A549 (cell line): ENCODE results near the gene CARF. TPM values are rescaled to one million over a fixed set of nuclear protein-coding genes. Genes with fewer than 3 reads are reported as not detected.
A peak's percentile ranks its signal among the peaks of the same experiment; 100 is the strongest.
"Not testable (repeated sequence)": the region's sequence is repeated elsewhere in the genome, so short reads cannot be mapped to it uniquely, and the experiment has no call there.

ENCODE experiments used
- ATAC-seq, 2 experiments: fragments of 200-7000 bp in 1 of 2; fragments of >200 bp in 1 of 2; cut with Nextera tagmentation in 1 of 2; cut with Tn5 transposase in 1 of 2; 3 replicates each; pipeline versions ENCODE4 v1.8.0 to v1.9.1; 2018 to 2020; ENCODE audit warnings: mild to moderate bottlenecking in 1 of 2, moderate library complexity in 1 of 2
- CTCF ChIA-PET: fragments of 300-600 bp; sonication (Branson Sonifier 250); formaldehyde crosslinking; extraction: SDS; loops from one replicate; lab custom pipeline; 2021; ENCODE audit warnings: antibody characterized with exemption, inconsistent platforms; lab: Yijun Ruan, JAX
- POLR2A ChIA-PET: fragments of 350-600 bp; formaldehyde crosslinking; extraction: SDS; loops from one replicate; lab custom pipeline; 2021; ENCODE audit warnings: antibody characterized with exemption, inconsistent platforms; lab: Yijun Ruan, JAX
- DNase-seq, 2 experiments: peaks; one replicate each; pipeline versions ENCODE4 v3.0.0 to v3.0.0-alpha.2; 2011 to 2016; ENCODE audit warnings: low read depth in 1 of 2, low spot score in 1 of 2
- FAIRE-seq: peaks from 2 replicates; lab custom pipeline; 2011; peaks lifted over from hg19 to GRCh38; lab: Jason Lieb, UNC
- H3K27ac ChIP-seq, 2 experiments: fragments of >200 bp; sonication (Bioruptor Twin); formaldehyde crosslinking; 3 replicates each; pipeline ENCODE4 v1.5.1; 2016 to 2017
- H3K4me1 ChIP-seq: fragments of >200 bp; sonication (Bioruptor Twin); formaldehyde crosslinking; 3 replicates; pipeline ENCODE4 v1.6.1; 2016
- H3K4me2 ChIP-seq: fragments of >200 bp; sonication (Bioruptor Twin); formaldehyde crosslinking; 3 replicates; pipeline ENCODE4 v1.6.1; 2016
- H3K4me3 ChIP-seq: fragments of >200 bp; sonication (Bioruptor Twin); formaldehyde crosslinking; 3 replicates; pipeline ENCODE4 v1.5.1; 2016
- H3K9me3 ChIP-seq: fragments of >200 bp; sonication (Bioruptor Twin); formaldehyde crosslinking; 3 replicates; pipeline ENCODE4 v1.6.1; 2016
- BCL3 ChIP-seq: fragments of >200 bp; sonication (Bioruptor Twin); formaldehyde crosslinking; IDR thresholded peaks from 3 replicates; pipeline ENCODE4 v1.6.1; 2016
- BHLHE40 ChIP-seq: IDR thresholded peaks from 2 replicates; pipeline ENCODE4 v1.6.1; 2012; ENCODE audit warnings: low read depth, low read length, inconsistent platforms
- CHD4 ChIP-seq: fragments of 200-600 bp; sonication (generic); IDR thresholded peaks from 2 replicates; pipeline ENCODE4 v1.6.1; 2016; ENCODE audit warnings: antibody characterized with exemption, mild to moderate bottlenecking, borderline replicate concordance
- EHMT2 ChIP-seq: fragments of 200-600 bp; sonication (generic); IDR thresholded peaks from 2 replicates; pipeline ENCODE4 v1.6.1; 2016; ENCODE audit warnings: antibody characterized with exemption, low read depth, mild to moderate bottlenecking, moderate library complexity
- EP300 ChIP-seq, 2 experiments: fragments of >200 bp; sonication (Bioruptor Twin); formaldehyde crosslinking; IDR thresholded peaks; 2 replicates in 1 of 2; 3 replicates in 1 of 2; pipeline ENCODE4 v1.6.1; 2016 to 2017
- FOSL2 ChIP-seq, 2 experiments: fragments of 450-650 bp in 1 of 2; fragments of >200 bp in 1 of 2; sonication (Bioruptor Twin) in 1 of 2; formaldehyde crosslinking; IDR thresholded peaks; 2 replicates each; pipeline versions ENCODE4 v1.5.0 to v1.6.1; 2016 to 2020; ENCODE audit warnings: mild to moderate bottlenecking in 1 of 2, moderate library complexity in 1 of 2
- FOXS1 ChIP-seq: fragments of 250-450 bp; sonication (Bioruptor Pico); IDR thresholded peaks from 2 replicates; pipeline ENCODE4 v1.5.0; 2020; ENCODE audit warnings: mild to moderate bottlenecking, moderate library complexity
- GATA3 ChIP-seq: IDR thresholded peaks from 2 replicates; pipeline ENCODE4 v1.6.1; 2012; ENCODE audit warnings: borderline replicate concordance
- HES2 ChIP-seq: fragments of >200 bp; sonication (Bioruptor Twin); formaldehyde crosslinking; IDR thresholded peaks from 2 replicates; pipeline ENCODE4 v1.6.1; 2016
- HEYL ChIP-seq: fragments of 250-450 bp; sonication (Bioruptor Pico); IDR thresholded peaks from 2 replicates; pipeline ENCODE4 v1.8.0; 2021; ENCODE audit warnings: mild to moderate bottlenecking, moderate library complexity
- HMGXB4 ChIP-seq: fragments of 250-450 bp; sonication (Bioruptor Pico); IDR thresholded peaks from 2 replicates; pipeline ENCODE4 v1.5.0; 2021; ENCODE audit warnings: mild to moderate bottlenecking, moderate library complexity, borderline replicate concordance
- HOXA7 ChIP-seq: fragments of 250-450 bp; sonication (Bioruptor Pico); IDR thresholded peaks from 2 replicates; pipeline ENCODE4 v1.5.0; 2020; ENCODE audit warnings: mild to moderate bottlenecking, moderate library complexity
- MAX ChIP-seq: IDR thresholded peaks from 2 replicates; pipeline ENCODE4 v1.6.1; 2012
- MYC ChIP-seq: IDR thresholded peaks from 2 replicates; pipeline ENCODE4 v1.6.1; 2012; ENCODE audit warnings: mild to moderate bottlenecking, inconsistent platforms, low read length, improper control_type of control experiment, borderline replicate concordance
- NPAS2 ChIP-seq: fragments of 250-450 bp; sonication (Bioruptor Pico); IDR thresholded peaks from 2 replicates; pipeline ENCODE4 v1.8.0; 2022; ENCODE audit warnings: mild to moderate bottlenecking, moderate library complexity, borderline replicate concordance
- NR3C1 ChIP-seq: fragments of >200 bp; sonication (Bioruptor Twin); formaldehyde crosslinking; IDR thresholded peaks from 3 replicates; pipeline ENCODE4 v1.6.1; 2017
- POLR2A ChIP-seq: IDR thresholded peaks from 2 replicates; pipeline ENCODE4 v1.6.1; 2012; ENCODE audit warnings: mild to moderate bottlenecking, low read length
- POLR2AphosphoS2 ChIP-seq: conservative IDR thresholded peaks from 2 replicates; pipeline ENCODE4 v1.6.1; 2012; ENCODE audit warnings: low read length, improper control_type of control experiment, inconsistent platforms
- RCOR1 ChIP-seq: fragments of 150-350 bp; IDR thresholded peaks from 2 replicates; pipeline ENCODE4 v1.6.1; 2014; ENCODE audit warnings: antibody characterized with exemption, low read length, low read depth
- REST ChIP-seq: fragments of 200-600 bp; sonication (generic); IDR thresholded peaks from 2 replicates; pipeline ENCODE4 v1.6.1; 2016; ENCODE audit warnings: antibody characterized with exemption, mild to moderate bottlenecking, moderate library complexity
- RFX5 ChIP-seq: fragments of 450-650 bp; IDR thresholded peaks from 2 replicates; pipeline ENCODE4 v1.7.1; 2014; ENCODE audit warnings: antibody characterized with exemption, mild to moderate bottlenecking, moderate library complexity
- SREBF2 ChIP-seq: fragments of 450-650 bp; IDR thresholded peaks from 2 replicates; pipeline ENCODE4 v1.6.1; 2014; ENCODE audit warnings: mild to moderate bottlenecking, moderate library complexity
- TP53 ChIP-seq: fragments of 250-450 bp; sonication (Bioruptor Pico); IDR thresholded peaks from 2 replicates; pipeline ENCODE4 v1.5.0; 2021; ENCODE audit warnings: mild to moderate bottlenecking, moderate library complexity
- ZFP36 ChIP-seq: fragments of 450-650 bp; IDR thresholded peaks from 2 replicates; pipeline ENCODE4 v1.6.1; 2014; ENCODE audit warnings: borderline replicate concordance; ENCODE audit not compliant: partially characterized antibody
- WGBS: methylation state at CpG from one replicate; pipeline ENCODE4 v1.1.6; 2017; ENCODE audit errors: missing lambda C conversion rate; 5-methylcytosine and 5-hydroxymethylcytosine counted together
- polyA plus RNA-seq, 4 experiments: library from polyadenylated mRNA; depleted of rRNA in 3 of 4; stranded (reverse); fragments of >200 nt; fragmentation: RNase III in 1 of 4; extraction: RNeasy Plus Mini Kit Qiagen cat#74134 plus additional on column Dnase treatment in 1 of 4; gene quantifications; 2 replicates in 3 of 4; 3 replicates in 1 of 4; pipeline ENCODE4 v1.2.3, GENCODE V29; 2011 to 2017

CARF gene
- polyA plus RNA-seq, 2 of the 4 experiments (the other 2 are of a cell fraction), result 2.1 to 6.0 TPM

GRCh38 chr2:202881570-202881969 is 30.5 kb upstream of the CARF start:
- ATAC-seq, result no peak
- Histone ChIP-seq H3K4me1 (no peaks in the 10 kb centered on the region), H3K4me2 (no peak overlapping the region), H3K27ac (no peak overlapping the region), H3K4me3 (no peak overlapping the region), H3K9me3 (no peaks in the 10 kb centered on the region)
- CTCF ChIA-PET, result interaction anchor here (1.6 kb wide), 1 partner anchor 292 kb away, joined by 4 read pairs; no protein-coding TSS in a partner anchor
- FAIRE-seq, result no peak
- 92% methylated on average over 4 of the region's 4 CpGs for WGBS
- POLR2A ChIA-PET, result no interaction called here
- DNase-seq, result no peak
- TF ChIP-seq NPAS2 (CRISPR knock-in tag) (no peak), HMGXB4 (no peak), RFX5 (no peak)

- H3K27ac ChIP-seq, result no peak overlapping the region
- 78% methylated on average over 5 of the region's 5 CpGs for WGBS
- DNase-seq (peak in 1 of 2 experiments; percentile 14), ATAC-seq (peak; percentile 47 to 60; a peak in 2 of 6 replicates), FAIRE-seq (no peak)
- no peaks in the 10 kb centered on the region for H3K9me3 ChIP-seq
- no peak overlapping the region for H3K4me2 ChIP-seq
- H3K4me1 ChIP-seq, result no peaks in the 10 kb centered on the region
- ChIA-PET POLR2A (no interaction called here), CTCF (no interaction called here)
- no peak for TF ChIP-seq SREBF2
- TF ChIP-seq MAX, result no peak
- no peak for TF ChIP-seq POLR2AphosphoS2
- no peak for TF ChIP-seq MYC
- no peak for TF ChIP-seq RFX5
- no peak for TF ChIP-seq HES2
- TF ChIP-seq BHLHE40, result no peak
- TF ChIP-seq POLR2A, result no peak
- no peak for TF ChIP-seq ZFP36
- TF ChIP-seq GATA3, result no peak
- no peak for TF ChIP-seq REST
- no peak for TF ChIP-seq CHD4
- TF ChIP-seq TP53 (CRISPR knock-in tag), result no peak
- no peak for TF ChIP-seq FOXS1 (CRISPR knock-in tag)
- TF ChIP-seq FOSL2 (IDR thresholded peaks at IDR 0.05), result no peak
- no peak for TF ChIP-seq FOSL2 (CRISPR knock-in tag; IDR thresholded peaks at IDR 0.05)
- H3K4me3 ChIP-seq, result no peak overlapping the region
Observed at GRCh38 chr2:202883987-202884675, 27.9 kb upstream of the CARF start.

- Histone ChIP-seq H3K27ac (no peak overlapping the region), H3K9me3 (no peaks in the 10 kb centered on the region), H3K4me2 (no peak overlapping the region), H3K4me1 (no peaks in the 10 kb centered on the region), H3K4me3 (no peak overlapping the region)
- ChIA-PET POLR2A (interaction anchor here (0.6 kb wide), 1 partner anchor 24 kb away, joined by 3 read pairs; no protein-coding TSS in a partner anchor), CTCF (interaction anchor here (1.1 kb wide), 1 partner anchor 24 kb away, joined by 3 read pairs; no protein-coding TSS in a partner anchor)
- FAIRE-seq, result no peak
- no peak for DNase-seq
- ATAC-seq, result no peak
- whole genome bisulfite sequencing, result 97% methylated on average over 7 of the region's 7 CpGs
- TF ChIP-seq HEYL (CRISPR knock-in tag), result no peak
- TF ChIP-seq RCOR1, result no peak
- no peak for TF ChIP-seq EP300 (IDR thresholded peaks at IDR 0.05)
- no peak for TF ChIP-seq FOXS1 (CRISPR knock-in tag)
- TF ChIP-seq HOXA7 (CRISPR knock-in tag), result no peak
- TF ChIP-seq NR3C1, result no peak
- TF ChIP-seq NPAS2 (CRISPR knock-in tag), result no peak
- no peak for TF ChIP-seq EHMT2
- no peak for TF ChIP-seq BCL3
- no peak for TF ChIP-seq SREBF2
- TF ChIP-seq POLR2AphosphoS2, result no peak
- no peak for TF ChIP-seq TP53 (CRISPR knock-in tag)
Observed at GRCh38 chr2:202885190-202885589, 26.9 kb upstream of the CARF start.

- ATAC-seq, DNase-seq, H3K27ac ChIP-seq, H3K4me2 ChIP-seq, H3K4me3 ChIP-seq, FAIRE-seq, H3K9me3 ChIP-seq, POLR2A ChIA-PET: not testable (repeated sequence)
- H3K4me1 ChIP-seq, result peaks cover 12% of the 10 kb centered on the region; the same call in 1 of the 3 replicates
- CTCF ChIA-PET, result interaction anchor here (1.0 kb wide), 1 partner anchor 12 kb away, joined by 3 read pairs; no protein-coding TSS in a partner anchor
Observed at GRCh38 chr2:202905507-202905906, 6.6 kb upstream of the CARF start.
